ENCODE data around the gene FAT1. TPM values are rescaled to one million over a fixed set of nuclear protein-coding genes. Genes with fewer than 3 reads are reported as not detected.

FAT1 gene
- total and polyA plus RNA-seq, 9 of the 15 experiments (the other 6 are each of a cell fraction or from before 2014, with no cell fraction given), result 6.0 to 38.4 (median 21.4) TPM

- 1% methylated on average over 12 of the region's 12 CpGs for WGBS (ENCODE audit: insufficient coverage, low coverage, missing lambda C conversion rate)
- H3K4me3 ChIP-seq, result no peak overlapping the region
- TF ChIP-seq CREM (IDR thresholded peaks at IDR 0.05; ENCODE audit: low read depth) (0 out of 2 replicates have a peak, but pooled peaks have one; percentile 25), MIER1 (IDR thresholded peaks at IDR 0.05; ENCODE audit: low read depth) (no peak), REST (IDR thresholded peaks at IDR 0.05; ENCODE audit: borderline replicate concordance) (peak; percentile 54), REST (CRISPR knock-in tag; IDR thresholded peaks at IDR 0.05; ENCODE audit: low read depth) (no peak), RAD21 (CRISPR knock-in tag; conservative IDR thresholded peaks at IDR 0.05 in 1 of 2, IDR thresholded peaks at IDR 0.05 in 1 of 2) (peak; percentile 33 to 53), MTA1 (IDR thresholded peaks at IDR 0.05; ENCODE audit: borderline replicate concordance) (no peak), FOXK2 (conservative IDR thresholded peaks at IDR 0.05 in 1 of 2, IDR thresholded peaks at IDR 0.05 in 1 of 2; ENCODE audit: low read depth in 2 of 2) (peak; percentile 50 to 53; a peak in 1 of 4 replicates), CTCF (IDR thresholded peaks at IDR 0.05 in 2 of 3, conservative IDR thresholded peaks at IDR 0.05 in 1 of 3; ENCODE audit: insufficient read depth in 2 of 3, low read depth in 1 of 3, low read length in 3 of 3) (peak in 2 of 3 experiments; percentile 46 to 49; a peak in 5 of 6 replicates), FOXA3 (CRISPR knock-in tag; conservative IDR thresholded peaks at IDR 0.05 in 1 of 2, IDR thresholded peaks at IDR 0.05 in 1 of 2) (peak in 1 of 2 experiments; percentile 56; a peak in 2 of 4 replicates), FOXP1 (CRISPR knock-in tag; IDR thresholded peaks at IDR 0.05) (no peak), GABPA (tag; conservative IDR thresholded peaks at IDR 0.05; ENCODE audit: low read depth) (0 out of 2 replicates have a peak, but pooled peaks have one; percentile 15), SMC3 (conservative IDR thresholded peaks at IDR 0.05; ENCODE audit: insufficient read depth, low read depth, low read length) (0 out of 2 replicates have a peak, but pooled peaks have one; percentile 9)
Measured at GRCh38 chr4:186554539-186554913, 169.1 kb downstream of the FAT1 start.

More at GRCh38 chr4:186554539-186554913, 169.1 kb downstream of the FAT1 start:
- H2AFZ ChIP-seq (ENCODE audit: low read depth, low read length), result peak overlapping the region; percentile 60; the same call in 1 of the 2 replicates
- no peaks in the 10 kb centered on the region; the same call in 1 of the 2 replicates for H4K20me1 ChIP-seq (replicated peaks; ENCODE audit: control insufficient read depth, insufficient read depth, low read length)
- no peaks in the 10 kb centered on the region for H3K79me2 ChIP-seq (ENCODE audit: control insufficient read depth, insufficient read depth, low read length)
- CTCF ChIA-PET (ENCODE audit: low intra/inter-chr PET ratio), result no interaction called here
- H3K4me2 ChIP-seq (ENCODE audit: insufficient read depth, low read length), result peak overlapping the region; percentile 58
- no peaks in the 10 kb centered on the region for H3K9me3 ChIP-seq (replicated peaks; ENCODE audit: control insufficient read depth, insufficient read depth, low read depth, low read length)
- BruUV-seq (replicated peaks), result no TSS peak
- intact Hi-C loops (cut with micrococcal nuclease) (no loop called here), in situ Hi-C loops (cut with MboI) (no loop called here)
- DNase-seq (ENCODE audit: extremely low read depth in 1 of 4, low spot score in 3 of 4), result peak in 1 of 4 experiments; percentile 42
- no peak overlapping the region for H3K27ac ChIP-seq (ENCODE audit: extremely low read depth, low read depth, low read length)
- peaks cover 0 to 8% of the 10 kb centered on the region in 2 experiments; a peak in 1 of 5 replicates for H3K4me1 ChIP-seq (replicated peaks in 1 of 2; ENCODE audit: control insufficient read depth in 2 of 2, insufficient read depth in 2 of 2, low read length in 2 of 2)
- no peaks in the 10 kb centered on the region for H3K36me3 ChIP-seq (ENCODE audit: control insufficient read depth, insufficient read depth, low read length)
- FAIRE-seq, result peak; percentile 82
- ATAC-seq, result peak; percentile 84
- H3K9ac ChIP-seq (ENCODE audit: insufficient read depth in 1 of 2, low read depth in 2 of 2, low read length in 2 of 2), result no peak overlapping the region
- H3K27me3 ChIP-seq (ENCODE audit: control insufficient read depth in 2 of 2, insufficient read depth in 2 of 2, low read length in 2 of 2), result peaks cover 26% of the 10 kb centered on the region in 2 experiments; a peak in 4 of 5 replicates
- POLR2A ChIA-PET, result no interaction called here
- H3K9me1 ChIP-seq (ENCODE audit: control insufficient read depth, insufficient read depth, low read length), result no peaks in the 10 kb centered on the region
